Right kidney (tissue), 1 donor: Measurements from ENCODE around the gene PITRM1.

Experiments
- DNase-seq: peaks from one replicate; pipeline ENCODE4 v3.0.0-alpha.2; 2016

The PITRM1 gene

DNA sequence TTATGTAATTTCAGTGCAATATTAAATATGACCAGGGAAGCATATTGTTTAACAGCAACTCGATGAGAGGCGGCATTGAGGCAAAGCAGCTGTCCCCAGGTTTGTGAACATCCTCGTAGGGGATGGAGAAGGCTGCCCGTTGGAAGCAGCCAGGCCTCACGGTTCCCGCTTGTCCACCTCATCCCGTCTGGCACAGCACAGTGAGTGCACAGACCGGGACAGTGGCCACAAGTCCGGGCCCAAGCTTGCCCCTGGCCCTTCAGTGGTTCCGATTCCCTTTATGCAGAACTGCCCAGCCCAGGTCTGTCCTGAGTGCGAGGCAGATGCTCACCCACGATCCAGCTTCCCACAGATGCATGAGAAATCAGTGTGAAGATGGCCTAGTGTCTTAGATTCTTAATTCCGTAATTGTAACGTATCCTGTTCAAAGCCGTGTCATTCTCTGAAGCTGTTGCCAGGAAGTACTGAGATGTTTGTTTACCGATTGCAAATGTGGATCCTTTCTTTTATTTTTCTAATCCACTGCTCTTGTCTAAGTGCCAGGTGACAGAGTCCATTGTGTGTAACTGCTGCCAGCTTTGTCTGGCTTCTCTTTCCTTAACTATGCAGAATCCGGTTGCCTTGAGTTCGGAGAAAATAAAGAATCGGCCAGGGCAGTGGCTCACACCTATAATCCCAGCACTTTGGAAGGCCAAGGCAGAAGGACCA lies 69.7 kb downstream of the PITRM1 start:
- no peak for DNase-seq

GRCh38 chr10:3100856-3101640 lies 71.5 kb downstream of the PITRM1 start:
- no peak for DNase-seq

- DNase-seq: no peak
Observed at GRCh38 chr10:3100093-3100792, 72.3 kb downstream of the PITRM1 start.

DNA sequence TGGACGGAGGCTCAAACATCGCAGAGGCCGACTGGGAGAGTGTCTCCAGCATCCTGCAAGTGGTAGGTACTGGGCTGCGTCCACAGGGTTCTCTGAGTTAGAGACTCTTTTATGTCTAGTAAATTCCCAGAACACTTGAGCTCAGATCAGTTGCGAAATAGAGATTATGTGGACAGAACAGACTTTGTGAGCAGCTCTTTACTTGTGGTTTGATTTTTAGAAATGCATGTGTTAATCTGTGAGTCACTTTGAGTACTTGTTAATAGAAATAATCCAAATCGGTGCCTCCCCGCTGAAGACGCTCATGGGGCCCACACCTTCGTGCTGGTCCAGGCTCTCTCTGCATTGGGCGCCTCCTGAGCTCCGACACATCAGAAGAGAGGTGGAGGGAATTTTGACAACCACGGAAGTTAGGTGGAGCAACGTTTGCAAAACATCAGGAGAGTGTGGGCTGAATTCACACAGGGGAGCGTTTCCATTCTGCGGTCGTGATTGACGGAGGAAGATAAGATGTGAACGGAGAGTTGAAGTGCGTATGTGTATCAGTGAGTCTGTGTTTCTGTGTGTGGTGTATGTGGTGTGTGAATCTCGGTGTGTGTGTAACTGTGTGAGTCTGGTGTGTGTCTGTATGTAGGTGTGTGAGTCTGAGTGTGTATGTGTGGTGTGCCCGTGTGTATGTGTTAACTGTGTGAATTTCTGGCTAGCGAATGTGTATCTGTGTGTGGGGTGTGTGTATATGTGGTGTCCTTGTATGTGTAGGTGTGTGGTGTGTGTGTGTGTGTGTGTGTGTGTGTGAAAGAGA lies 73.1 kb downstream of the PITRM1 start:
- no peak for DNase-seq

DNA sequence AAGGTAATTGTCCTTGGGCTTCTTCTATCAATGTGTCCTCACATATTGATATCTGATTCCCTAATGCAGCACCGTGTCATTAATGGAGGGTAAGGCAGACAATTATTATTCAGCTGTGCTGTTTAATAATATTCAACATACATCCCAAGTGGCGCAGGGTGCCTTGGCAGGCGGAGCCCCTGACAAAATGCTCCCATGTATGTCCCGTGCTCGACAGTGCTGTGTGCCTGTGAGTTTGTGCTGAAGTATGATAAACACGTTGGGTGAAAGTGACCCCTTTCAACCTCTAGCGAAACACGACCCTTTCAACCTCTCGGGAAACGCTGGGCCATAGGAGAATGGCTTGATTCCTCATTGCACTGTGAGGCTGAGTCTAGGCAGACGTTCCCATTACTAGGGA lies 73.9 kb downstream of the PITRM1 start:
- no peak for DNase-seq

DNA sequence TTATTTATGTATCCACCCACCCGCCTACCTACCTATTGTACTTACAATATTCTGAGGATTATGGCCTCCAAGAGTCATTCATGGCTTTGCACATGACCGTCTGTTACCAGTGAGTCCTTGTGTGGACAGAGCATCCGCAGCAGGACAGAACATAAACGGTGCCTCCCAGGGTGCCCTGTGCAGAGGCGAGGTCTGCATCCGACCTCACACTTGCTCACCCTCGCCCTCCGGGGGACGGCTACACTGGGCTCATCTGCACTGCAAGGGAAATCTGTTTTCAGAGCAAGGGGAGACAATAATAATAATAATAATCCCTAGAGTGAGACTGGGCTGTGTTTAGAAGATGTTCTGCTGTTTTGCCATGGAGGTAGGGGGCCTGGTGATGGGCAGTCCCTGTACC lies 75.4 kb downstream of the PITRM1 start:
- no peak for DNase-seq

DNA sequence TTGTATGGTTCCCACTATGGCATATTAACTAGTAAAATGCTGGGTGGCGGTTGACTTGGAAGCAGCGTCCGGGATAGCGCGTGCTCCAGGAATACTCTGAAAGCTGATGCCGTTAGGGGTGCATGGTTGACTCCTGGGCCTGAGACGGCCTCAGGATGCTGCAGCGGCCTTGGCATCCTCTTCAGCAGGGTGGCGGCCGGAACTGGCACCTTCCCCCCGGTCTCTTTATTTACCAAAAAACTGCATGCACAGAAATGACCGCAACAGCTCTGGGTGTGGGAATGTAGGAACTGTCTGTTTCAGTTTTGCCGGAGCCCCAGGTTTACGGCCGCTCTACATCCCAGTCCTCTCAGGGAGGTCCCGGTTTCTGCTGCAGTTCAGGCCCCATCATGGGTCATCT lies 76.4 kb downstream of the PITRM1 start:
- DNase-seq: no peak

- DNase-seq: no peak
Observed at GRCh38 chr10:3095373-3096139, 77.0 kb downstream of the PITRM1 start.

- peak; percentile 28 for DNase-seq
Observed at GRCh38 chr10:3094609-3095036, 78.0 kb downstream of the PITRM1 start.

GRCh38 chr10:3093996-3094395 lies 78.6 kb downstream of the PITRM1 start:
- no peak for DNase-seq

DNA sequence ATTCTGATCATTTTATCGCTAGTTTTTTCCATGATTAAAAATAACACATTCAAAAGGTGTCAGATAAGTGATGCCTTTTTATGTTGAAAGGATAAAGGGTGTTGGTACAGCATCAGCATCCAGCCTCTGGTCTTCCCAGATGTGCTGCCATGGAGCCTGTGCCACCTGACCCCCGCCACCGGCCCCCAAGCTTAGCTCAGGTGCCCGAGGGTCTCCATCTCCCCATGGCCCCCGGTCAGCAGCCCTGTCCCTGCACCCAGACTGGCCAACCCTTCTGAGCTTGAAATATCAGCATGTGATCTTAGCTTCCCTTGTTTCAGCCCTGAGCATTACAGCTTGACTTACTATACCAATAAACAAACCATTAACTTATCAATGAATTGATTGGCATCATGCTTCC lies 80.7 kb downstream of the PITRM1 start:
- DNase-seq: no peak

GRCh38 chr10:3090914-3091787 lies 81.4 kb downstream of the PITRM1 start:
- no peak for DNase-seq

GRCh38 chr10:3090388-3090787 lies 82.2 kb downstream of the PITRM1 start:
- no peak for DNase-seq
